Gastroesophageal sphincter (tissue), 4 donors: ENCODE results near the gene FYTTD1. TPM values are rescaled to one million over a fixed set of nuclear protein-coding genes. Genes with fewer than 3 reads are reported as not detected.

ENCODE experiments used
- ATAC-seq: fragments of 150-250 bp; one replicate; pipeline ENCODE4 v1.9.1; 2016; ENCODE audit warnings: mild to moderate bottlenecking, moderate library complexity
- H3K27ac ChIP-seq, 4 donors: fragments of 200-600 bp; sonication (generic) in 3 of 4; 1 replicate in 3 of 4; 2 replicates in 1 of 4; pipeline ENCODE4 v1.5.1; 2016 to 2019
- H3K27me3 ChIP-seq: fragments of 200-600 bp; sonication (generic); one replicate; pipeline ENCODE4 v1.5.1; 2019
- H3K36me3 ChIP-seq, 2 donors: fragments of 200-600 bp; sonication (generic); one replicate each; pipeline ENCODE4 v1.5.1; 2019; ENCODE audit warnings: control low read depth in 1 of 2
- H3K4me1 ChIP-seq, 3 donors: fragments of 200-600 bp; sonication (generic); 1 replicate in 2 of 3; 2 replicates in 1 of 3; pipeline ENCODE4 v1.5.1; 2016 to 2019; ENCODE audit warnings: control low read depth in 2 of 3
- H3K4me3 ChIP-seq, 2 donors: fragments of 200-600 bp; sonication (generic); one replicate each; pipeline ENCODE4 v1.5.1; 2019; ENCODE audit warnings: mild to moderate bottlenecking in 1 of 2, moderate library complexity in 1 of 2
- H3K9me3 ChIP-seq, 3 donors: fragments of 200-600 bp; sonication (generic); one replicate each; pipeline ENCODE4 v1.5.1; 2017 to 2019; ENCODE audit warnings: control low read depth in 2 of 3
- EP300 ChIP-seq: sonication (generic); formaldehyde crosslinking; IDR thresholded peaks from one replicate; pipeline ENCODE4 v1.6.1; 2017; ENCODE audit warnings: antibody characterized with exemption, mild to moderate bottlenecking
- POLR2A ChIP-seq, 2 donors: fragments of 450-650 bp; IDR thresholded peaks; one replicate each; pipeline ENCODE4 v1.6.1; 2017; ENCODE audit warnings: antibody characterized with exemption in 2 of 2, mild to moderate bottlenecking in 2 of 2, moderate library complexity in 1 of 2
- POLR2AphosphoS5 ChIP-seq: sonication (generic); formaldehyde crosslinking; IDR thresholded peaks from one replicate; pipeline ENCODE4 v1.6.1; 2017; ENCODE audit warnings: antibody characterized with exemption
- WGBS, 2 donors: methylation state at CpG; one replicate each; pipeline ENCODE4 v1.1.5; 2018; ENCODE audit warnings: low coverage in 1 of 2; 5-methylcytosine and 5-hydroxymethylcytosine counted together
- total RNA-seq, 4 donors: library from RNA; depleted of rRNA; stranded (reverse); fragments of >200 nt; gene quantifications; one replicate each; pipeline ENCODE4 v1.1.0, GENCODE V29; 2016
- TF ChIP-seq, protein P1 (sequence below), 4 experiments: fragments of 200-600 bp in 2 of 4; fragments of 450-650 bp in 2 of 4; sonication (generic) in 1 of 4; IDR thresholded peaks; one replicate each; pipeline ENCODE4 v1.5.1; 2017 to 2019; ENCODE audit warnings: antibody characterized with exemption in 4 of 4, mild to moderate bottlenecking in 2 of 4, moderate library complexity in 2 of 4

FYTTD1 gene
- total RNA-seq, 4 donors from 2014 or later: 69.1 to 88.1 (median 87.0) TPM

DNA sequence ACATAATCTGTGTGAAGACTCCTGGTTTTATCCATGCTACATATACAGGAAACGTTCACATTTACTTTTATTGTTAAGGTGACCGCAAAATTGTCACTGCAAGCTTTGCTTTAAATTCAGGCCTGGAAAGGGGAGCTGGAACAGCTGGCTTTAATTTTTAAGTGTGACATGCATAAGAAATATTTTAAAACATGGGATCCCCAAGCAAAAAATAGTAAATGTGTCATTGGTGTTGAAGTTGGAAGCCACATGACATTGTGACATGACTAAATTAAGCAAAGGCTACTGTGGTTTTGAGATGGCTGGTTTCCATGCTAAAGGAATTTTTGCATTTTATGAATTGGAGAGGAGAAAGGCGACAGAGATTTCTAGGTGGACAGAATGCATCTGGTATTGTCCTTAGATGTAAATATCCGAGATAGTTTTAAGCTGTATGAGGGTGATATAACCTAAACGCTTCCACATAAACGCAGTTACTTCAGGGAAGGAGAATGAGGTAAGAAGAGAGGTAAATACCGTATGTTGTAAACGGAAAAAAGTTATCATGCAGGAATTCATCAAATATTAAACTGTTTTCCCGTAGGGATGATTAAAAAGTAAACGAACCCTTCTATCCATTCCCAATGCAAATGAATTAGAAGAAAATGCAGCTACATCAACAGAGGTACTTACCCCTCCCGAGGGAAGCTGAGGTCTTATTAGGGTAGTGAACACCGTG, 927 bp upstream of the FYTTD1 start:
- WGBS, 2 donors: 15 to 18% methylated on average over 12 of the region's 12 CpGs
- no peaks in the 10 kb centered on the region for H3K36me3 ChIP-seq
- ATAC-seq: no peak
- peaks cover 2 to 38% (median 12%) of the 10 kb centered on the region in 3 donors for H3K4me1 ChIP-seq
- TF ChIP-seq POLR2AphosphoS5 (no peak), POLR2A (IDR thresholded peaks at IDR 0.05) (no peak), EP300 (no peak)
- TF ChIP-seq, protein P1, sequence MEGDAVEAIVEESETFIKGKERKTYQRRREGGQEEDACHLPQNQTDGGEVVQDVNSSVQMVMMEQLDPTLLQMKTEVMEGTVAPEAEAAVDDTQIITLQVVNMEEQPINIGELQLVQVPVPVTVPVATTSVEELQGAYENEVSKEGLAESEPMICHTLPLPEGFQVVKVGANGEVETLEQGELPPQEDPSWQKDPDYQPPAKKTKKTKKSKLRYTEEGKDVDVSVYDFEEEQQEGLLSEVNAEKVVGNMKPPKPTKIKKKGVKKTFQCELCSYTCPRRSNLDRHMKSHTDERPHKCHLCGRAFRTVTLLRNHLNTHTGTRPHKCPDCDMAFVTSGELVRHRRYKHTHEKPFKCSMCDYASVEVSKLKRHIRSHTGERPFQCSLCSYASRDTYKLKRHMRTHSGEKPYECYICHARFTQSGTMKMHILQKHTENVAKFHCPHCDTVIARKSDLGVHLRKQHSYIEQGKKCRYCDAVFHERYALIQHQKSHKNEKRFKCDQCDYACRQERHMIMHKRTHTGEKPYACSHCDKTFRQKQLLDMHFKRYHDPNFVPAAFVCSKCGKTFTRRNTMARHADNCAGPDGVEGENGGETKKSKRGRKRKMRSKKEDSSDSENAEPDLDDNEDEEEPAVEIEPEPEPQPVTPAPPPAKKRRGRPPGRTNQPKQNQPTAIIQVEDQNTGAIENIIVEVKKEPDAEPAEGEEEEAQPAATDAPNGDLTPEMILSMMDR (IDR thresholded peaks at IDR 0.05): no peak
- H3K9me3 ChIP-seq: no peaks in the 10 kb centered on the region
- peak overlapping the region; percentile 67 to 88 for H3K4me3 ChIP-seq
- H3K27ac ChIP-seq: peak overlapping the region; percentile 74 to 98 (median 98)
- no peaks in the 10 kb centered on the region for H3K27me3 ChIP-seq

DNA sequence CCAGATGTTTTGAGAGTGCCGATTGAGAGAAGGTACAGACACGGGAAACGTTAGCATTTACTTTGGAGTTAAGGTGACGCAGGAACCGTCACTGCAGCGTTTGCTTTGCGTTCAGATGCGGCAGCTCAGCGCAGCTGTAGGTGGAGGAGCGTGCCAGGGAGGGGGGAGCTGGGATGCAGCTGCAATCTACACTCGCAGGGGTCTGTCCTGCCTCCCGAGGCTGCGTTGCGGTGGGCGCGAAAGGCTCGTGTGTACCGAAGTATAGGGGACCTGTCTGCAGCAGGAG, 425 bp upstream of the FYTTD1 start:
- peaks cover 2 to 40% (median 12%) of the 10 kb centered on the region in 3 donors for H3K4me1 ChIP-seq
- peak; percentile 54 for ATAC-seq
- H3K27me3 ChIP-seq: no peaks in the 10 kb centered on the region
- 0 to 1% methylated on average over 1 to 9 of the region's 18 CpGs for WGBS, 2 donors
- peak overlapping the region; percentile 67 to 88 for H3K4me3 ChIP-seq
- TF ChIP-seq EP300 (no peak), POLR2A (IDR thresholded peaks at IDR 0.05) (no peak), POLR2AphosphoS5 (no peak)
- TF ChIP-seq, protein P1 (IDR thresholded peaks at IDR 0.05): no peak
- peak overlapping the region; percentile 74 to 98 (median 98) for H3K27ac ChIP-seq
- H3K36me3 ChIP-seq: no peaks in the 10 kb centered on the region
- H3K9me3 ChIP-seq: no peaks in the 10 kb centered on the region

DNA sequence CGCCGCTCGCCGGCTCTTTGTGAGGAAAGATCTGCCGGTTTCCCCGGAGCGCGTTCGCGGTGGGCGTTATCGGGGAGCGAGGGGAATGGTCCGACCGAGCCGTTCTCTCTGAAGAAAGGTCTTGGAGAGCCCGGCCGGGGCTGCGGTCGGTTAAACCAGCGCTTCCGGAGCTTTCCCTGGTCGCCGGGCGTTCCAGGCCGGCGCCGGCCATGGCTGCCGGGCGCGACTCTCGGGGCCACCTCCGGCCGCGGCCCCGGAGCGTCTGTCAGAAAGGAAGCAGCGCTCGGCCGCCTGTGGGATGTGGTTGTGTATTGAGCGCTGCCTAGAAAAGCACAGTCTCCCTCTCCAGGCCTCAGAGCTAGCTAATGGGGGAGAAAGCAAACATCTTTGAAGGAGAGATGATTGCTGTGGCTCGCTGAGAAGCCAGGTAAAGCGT, 731 bp downstream of the FYTTD1 start:
- peak; percentile 46 for ATAC-seq
- TF ChIP-seq POLR2A (IDR thresholded peaks at IDR 0.05) (peak; percentile 41 to 45), POLR2AphosphoS5 (peak; percentile 25), EP300 (no peak)
- TF ChIP-seq, protein P1 (IDR thresholded peaks at IDR 0.05): peak in 2 of 4 experiments; percentile 10 to 32
- Histone ChIP-seq H3K4me3 (peak overlapping the region; percentile 67 to 88), H3K9me3 (no peaks in the 10 kb centered on the region), H3K4me1 (peaks cover 2 to 46% (median 12%) of the 10 kb centered on the region in 3 donors), H3K27ac (peak overlapping the region; percentile 84 to 98 (median 98)), H3K27me3 (no peaks in the 10 kb centered on the region), H3K36me3 (no peaks in the 10 kb centered on the region)
- 0 to 5% methylated on average over 2 to 4 of the region's 43 CpGs for WGBS, 2 donors

DNA sequence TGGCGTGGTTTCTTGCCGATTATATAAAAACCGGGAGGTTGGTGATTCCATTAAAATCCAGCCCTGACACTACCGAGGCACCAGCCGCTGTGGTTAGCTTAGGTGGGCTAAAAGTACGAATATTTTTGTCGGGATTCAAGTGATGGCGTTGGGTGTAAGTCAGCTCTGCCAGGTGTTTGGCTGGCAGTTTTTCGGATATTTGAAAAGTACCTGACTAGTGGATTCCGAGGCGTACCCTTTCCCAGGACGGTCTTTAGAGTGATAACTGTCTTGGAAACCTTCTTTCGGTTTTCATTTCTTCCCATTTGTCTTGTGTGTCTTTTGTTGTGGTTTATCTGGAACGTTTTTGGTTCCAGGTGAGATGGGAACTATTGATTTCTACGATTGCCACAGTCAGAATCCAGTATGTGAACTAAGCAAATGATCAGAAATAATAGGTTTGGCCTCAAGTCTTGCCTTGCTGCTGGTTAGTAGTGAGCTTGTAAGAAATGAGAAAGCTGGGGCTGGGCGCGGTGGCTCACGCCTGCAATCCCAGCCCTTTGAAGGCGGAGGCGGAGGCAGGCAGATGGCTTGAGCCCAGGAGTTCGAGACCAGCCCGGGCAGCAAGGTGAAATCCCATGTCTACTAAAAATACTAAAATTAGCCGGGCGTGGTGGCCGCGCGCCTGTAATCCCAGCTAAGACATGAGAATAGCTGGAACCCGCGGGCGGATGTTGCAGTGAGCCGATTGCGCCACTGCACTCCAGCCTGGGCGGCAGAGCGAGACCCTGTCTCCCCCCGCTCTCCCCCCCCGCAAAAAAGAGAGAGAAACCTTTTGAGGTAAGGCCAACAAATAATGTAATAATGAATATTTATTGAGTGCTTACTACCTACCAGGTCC, 1.4 kb downstream of the FYTTD1 start:
- Histone ChIP-seq H3K9me3 (no peaks in the 10 kb centered on the region), H3K27ac (peak overlapping the region; percentile 84 to 98 (median 98)), H3K4me1 (peaks cover 2 to 49% (median 12%) of the 10 kb centered on the region in 3 donors), H3K36me3 (no peaks in the 10 kb centered on the region), H3K27me3 (no peaks in the 10 kb centered on the region), H3K4me3 (peak overlapping the region; percentile 67 to 88)
- peak; percentile 35 for ATAC-seq
- WGBS, 2 donors: 0 to 7% methylated on average over 25 to 26 of the region's 36 CpGs
- no peak for TF ChIP-seq EP300
- TF ChIP-seq, protein P1 (IDR thresholded peaks at IDR 0.05): peak in 1 of 4 experiments; percentile 8
- TF ChIP-seq POLR2A (IDR thresholded peaks at IDR 0.05): no peak
- TF ChIP-seq POLR2AphosphoS5: no peak
